NCI-H1694 treated with DMSO at 0.1 percent for 48 hours (cell line): ENCODE data around the gene BLM.
"Not testable (repeated sequence)": the region's sequence is repeated elsewhere in the genome, so short reads cannot be mapped to it uniquely, and the experiment has no call there.

Experiments used
- DNase-seq: peaks from one replicate; lab custom pipeline; 2025; lab: John Stamatoyannopoulos, UW

BLM gene

GRCh38 chr15:90822204-90822955 lies 105.2 kb downstream of the BLM start:
- DNase-seq, result no peak

GRCh38 chr15:90823455-90823974 lies 106.4 kb downstream of the BLM start:
- no peak for DNase-seq

GRCh38 chr15:90825115-90825899 lies 108.2 kb downstream of the BLM start:
- DNase-seq, result not testable (repeated sequence)

- not testable (repeated sequence) for DNase-seq
Measured at GRCh38 chr15:90826206-90826885, 109.2 kb downstream of the BLM start.

- DNase-seq, result no peak
Measured at GRCh38 chr15:90826886-90827435, 109.8 kb downstream of the BLM start.

- DNase-seq, result no peak
Measured at GRCh38 chr15:90828111-90828510, 111.0 kb downstream of the BLM start.

- DNase-seq, result no peak
Measured at GRCh38 chr15:90829126-90829525, 112.0 kb downstream of the BLM start.

GRCh38 chr15:90829942-90830440 lies 112.8 kb downstream of the BLM start:
- DNase-seq, result no peak

- no peak for DNase-seq
Measured at GRCh38 chr15:90834626-90835025, 117.5 kb downstream of the BLM start.

GRCh38 chr15:90836296-90836871 lies 119.2 kb downstream of the BLM start:
- DNase-seq, result no peak

- no peak for DNase-seq
Measured at GRCh38 chr15:90837094-90837493, 119.9 kb downstream of the BLM start.

GRCh38 chr15:90838139-90838538 lies 121.0 kb downstream of the BLM start:
- DNase-seq, result no peak

GRCh38 chr15:90838544-90838943 lies 121.4 kb downstream of the BLM start:
- DNase-seq, result no peak

GRCh38 chr15:90839187-90840071 lies 122.3 kb downstream of the BLM start:
- DNase-seq, result no peak

- no peak for DNase-seq
Measured at GRCh38 chr15:90840157-90840855, 123.2 kb downstream of the BLM start.

- DNase-seq, result no peak
Measured at GRCh38 chr15:90840954-90841353, 123.8 kb downstream of the BLM start.

GRCh38 chr15:90844696-90845095 lies 127.5 kb downstream of the BLM start:
- DNase-seq, result no peak

GRCh38 chr15:90845201-90845949 lies 128.2 kb downstream of the BLM start:
- no peak for DNase-seq

GRCh38 chr15:90849424-90849823 lies 132.3 kb downstream of the BLM start:
- not testable (repeated sequence) for DNase-seq
